22Rv1 (cell line): ENCODE data around the gene PCBD2.

Source experiments
- CTCF ChIP-seq: fragments of 450-650 bp; IDR thresholded peaks from 2 replicates; pipeline ENCODE4 v1.5.1; 2017; ENCODE audit warnings: mild to moderate bottlenecking
- ZFX ChIP-seq: fragments of 450-650 bp; IDR thresholded peaks from 2 replicates; pipeline ENCODE4 v1.6.1; 2017; ENCODE audit warnings: antibody characterized with exemption, borderline replicate concordance

- no peak for TF ChIP-seq CTCF
- TF ChIP-seq ZFX: no peak
Measured at GRCh38 chr5:134906811-134907210, 1.9 kb downstream of the PCBD2 start.
